IPS-15b (cell line): Measurements from ENCODE around the gene USP12.

Experiments
- H3K27me3 ChIP-seq: one replicate; pipeline ENCODE4 v1.6.1; 2013; ENCODE audit warnings: low read length; ENCODE audit not compliant: control insufficient read depth, insufficient read depth
- H3K36me3 ChIP-seq: one replicate; pipeline ENCODE4 v1.6.1; 2013; ENCODE audit warnings: low read length; ENCODE audit not compliant: control insufficient read depth, insufficient read depth
- H3K4me1 ChIP-seq: one replicate; pipeline ENCODE4 v1.6.1; 2013; ENCODE audit warnings: mild to moderate bottlenecking, low read length; ENCODE audit not compliant: control insufficient read depth, insufficient read depth
- H3K4me3 ChIP-seq: one replicate; pipeline ENCODE4 v1.5.1; 2013; ENCODE audit warnings: low read depth, low read length
- H3K9ac ChIP-seq: one replicate; pipeline ENCODE4 v1.6.1; 2013; ENCODE audit warnings: low read depth, mild to moderate bottlenecking, low read length
- H3K9me3 ChIP-seq: one replicate; pipeline ENCODE4 v1.6.1; 2013; ENCODE audit warnings: mild to moderate bottlenecking, low read length; ENCODE audit not compliant: control insufficient read depth, insufficient read depth

Gene USP12

GRCh38 chr13:27037571-27037970 is 134.0 kb downstream of the USP12 start:
- Histone ChIP-seq H3K27me3 (peaks cover 10% of the 10 kb centered on the region), H3K4me1 (peaks cover 2% of the 10 kb centered on the region), H3K9ac (no peak overlapping the region), H3K36me3 (no peaks in the 10 kb centered on the region), H3K4me3 (no peak overlapping the region), H3K9me3 (no peaks in the 10 kb centered on the region)

- Histone ChIP-seq H3K4me3 (no peak overlapping the region), H3K9ac (no peak overlapping the region), H3K4me1 (peaks cover 2% of the 10 kb centered on the region), H3K9me3 (no peaks in the 10 kb centered on the region), H3K27me3 (peaks cover 10% of the 10 kb centered on the region), H3K36me3 (no peaks in the 10 kb centered on the region)
Measured at GRCh38 chr13:27037171-27037570, 134.4 kb downstream of the USP12 start.

GRCh38 chr13:27036236-27036981 is 135.2 kb downstream of the USP12 start:
- H3K4me3 ChIP-seq = no peak overlapping the region

GRCh38 chr13:27035892-27036235 is 135.7 kb downstream of the USP12 start:
- Histone ChIP-seq H3K4me1 (peaks cover 2% of the 10 kb centered on the region), H3K4me3 (no peak overlapping the region), H3K9ac (no peak overlapping the region)

More at GRCh38 chr13:27036236-27036981, 135.2 kb downstream of the USP12 start:
- Histone ChIP-seq H3K4me1 (peaks cover 2% of the 10 kb centered on the region), H3K9ac (no peak overlapping the region), H3K9me3 (no peaks in the 10 kb centered on the region), H3K36me3 (no peaks in the 10 kb centered on the region), H3K27me3 (peaks cover 10% of the 10 kb centered on the region)

GRCh38 chr13:27034678-27035111 is 136.9 kb downstream of the USP12 start:
- Histone ChIP-seq H3K4me1 (peaks cover 2% of the 10 kb centered on the region), H3K9me3 (no peaks in the 10 kb centered on the region), H3K4me3 (peak overlapping the region; percentile 51), H3K36me3 (no peaks in the 10 kb centered on the region), H3K9ac (no peak overlapping the region), H3K27me3 (peaks cover 10% of the 10 kb centered on the region)

More at GRCh38 chr13:27035892-27036235, 135.7 kb downstream of the USP12 start:
- peaks cover 10% of the 10 kb centered on the region for H3K27me3 ChIP-seq
- no peaks in the 10 kb centered on the region for H3K9me3 ChIP-seq
- H3K36me3 ChIP-seq = no peaks in the 10 kb centered on the region

- H3K9ac ChIP-seq = no peak overlapping the region
- no peak overlapping the region for H3K4me3 ChIP-seq
- H3K27me3 ChIP-seq = no peaks in the 10 kb centered on the region
- no peaks in the 10 kb centered on the region for H3K36me3 ChIP-seq
- no peaks in the 10 kb centered on the region for H3K4me1 ChIP-seq
- H3K9me3 ChIP-seq = no peaks in the 10 kb centered on the region
Measured at GRCh38 chr13:27028683-27029480, 142.7 kb downstream of the USP12 start.

- Histone ChIP-seq H3K9me3 (no peaks in the 10 kb centered on the region), H3K4me1 (no peaks in the 10 kb centered on the region), H3K27me3 (no peaks in the 10 kb centered on the region), H3K9ac (no peak overlapping the region), H3K36me3 (no peaks in the 10 kb centered on the region), H3K4me3 (no peak overlapping the region)
Measured at GRCh38 chr13:27027086-27027667, 144.4 kb downstream of the USP12 start.

- Histone ChIP-seq H3K4me3 (no peak overlapping the region), H3K4me1 (no peaks in the 10 kb centered on the region), H3K36me3 (no peaks in the 10 kb centered on the region), H3K9me3 (no peaks in the 10 kb centered on the region), H3K9ac (no peak overlapping the region), H3K27me3 (no peaks in the 10 kb centered on the region)
Measured at GRCh38 chr13:27026396-27026795, 145.2 kb downstream of the USP12 start.

- Histone ChIP-seq H3K36me3 (no peaks in the 10 kb centered on the region), H3K4me1 (no peaks in the 10 kb centered on the region), H3K9me3 (no peaks in the 10 kb centered on the region), H3K9ac (no peak overlapping the region), H3K4me3 (no peak overlapping the region), H3K27me3 (no peaks in the 10 kb centered on the region)
Measured at GRCh38 chr13:27024776-27025492, 146.7 kb downstream of the USP12 start.

GRCh38 chr13:27024074-27024461 is 147.5 kb downstream of the USP12 start:
- H3K9me3 ChIP-seq = no peaks in the 10 kb centered on the region
- no peaks in the 10 kb centered on the region for H3K27me3 ChIP-seq
- no peaks in the 10 kb centered on the region for H3K36me3 ChIP-seq
- H3K9ac ChIP-seq = no peak overlapping the region
- no peaks in the 10 kb centered on the region for H3K4me1 ChIP-seq
- no peak overlapping the region for H3K4me3 ChIP-seq

GRCh38 chr13:27023385-27024073 is 148.1 kb downstream of the USP12 start:
- Histone ChIP-seq H3K9me3 (no peaks in the 10 kb centered on the region), H3K9ac (no peak overlapping the region), H3K4me3 (no peak overlapping the region), H3K36me3 (no peaks in the 10 kb centered on the region), H3K4me1 (no peaks in the 10 kb centered on the region), H3K27me3 (no peaks in the 10 kb centered on the region)
